ENCODE results near the gene CARNS1.

DNA sequence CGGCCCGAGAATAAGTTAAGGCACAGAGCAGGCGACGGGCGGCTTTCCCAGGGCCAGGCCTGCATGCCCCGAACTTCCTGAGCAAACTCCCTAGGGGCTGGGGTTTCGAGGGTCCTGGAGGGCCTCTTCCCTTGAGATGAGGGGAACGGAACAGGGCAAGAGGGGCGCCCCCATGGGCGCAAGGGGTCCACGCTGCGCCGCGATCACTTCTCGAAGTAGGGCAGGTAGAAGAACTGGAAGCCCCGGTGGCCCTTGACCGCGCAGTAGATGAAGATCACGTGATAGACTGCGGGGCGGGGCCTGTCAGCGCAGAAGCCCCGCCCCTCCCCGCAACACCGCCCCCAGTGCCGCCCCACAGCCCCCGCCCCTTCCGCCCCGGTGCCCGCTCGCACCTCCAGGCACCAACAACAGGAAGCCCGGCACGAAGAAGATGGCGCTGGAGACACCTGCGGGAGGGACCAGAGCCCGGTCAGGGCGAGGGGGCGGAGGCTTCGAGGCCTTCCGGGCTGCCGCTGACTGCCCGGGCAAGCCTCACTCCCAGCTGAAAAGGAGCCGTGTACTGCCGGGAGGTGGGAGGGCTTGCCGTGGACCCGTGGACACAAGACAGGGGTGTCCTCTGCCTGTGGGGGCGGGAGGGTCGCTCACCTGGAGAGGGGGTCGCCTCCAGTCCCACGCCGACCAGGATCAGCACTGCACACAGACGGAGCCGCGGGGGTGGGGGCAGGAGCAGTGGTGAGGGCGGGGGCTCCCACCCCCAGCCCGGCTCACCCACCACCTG, 49.1 kb downstream of the CARNS1 start:
- TF ChIP-seq, protein P1, sequence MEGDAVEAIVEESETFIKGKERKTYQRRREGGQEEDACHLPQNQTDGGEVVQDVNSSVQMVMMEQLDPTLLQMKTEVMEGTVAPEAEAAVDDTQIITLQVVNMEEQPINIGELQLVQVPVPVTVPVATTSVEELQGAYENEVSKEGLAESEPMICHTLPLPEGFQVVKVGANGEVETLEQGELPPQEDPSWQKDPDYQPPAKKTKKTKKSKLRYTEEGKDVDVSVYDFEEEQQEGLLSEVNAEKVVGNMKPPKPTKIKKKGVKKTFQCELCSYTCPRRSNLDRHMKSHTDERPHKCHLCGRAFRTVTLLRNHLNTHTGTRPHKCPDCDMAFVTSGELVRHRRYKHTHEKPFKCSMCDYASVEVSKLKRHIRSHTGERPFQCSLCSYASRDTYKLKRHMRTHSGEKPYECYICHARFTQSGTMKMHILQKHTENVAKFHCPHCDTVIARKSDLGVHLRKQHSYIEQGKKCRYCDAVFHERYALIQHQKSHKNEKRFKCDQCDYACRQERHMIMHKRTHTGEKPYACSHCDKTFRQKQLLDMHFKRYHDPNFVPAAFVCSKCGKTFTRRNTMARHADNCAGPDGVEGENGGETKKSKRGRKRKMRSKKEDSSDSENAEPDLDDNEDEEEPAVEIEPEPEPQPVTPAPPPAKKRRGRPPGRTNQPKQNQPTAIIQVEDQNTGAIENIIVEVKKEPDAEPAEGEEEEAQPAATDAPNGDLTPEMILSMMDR (conservative IDR thresholded peaks at IDR 0.05; ENCODE audit: low read length): no peak
- TF ChIP-seq EZH2phosphoT487 (IDR thresholded peaks at IDR 0.05; ENCODE audit: borderline replicate concordance): no peak

Measured in Loucy (cell line).